Epithelial cell of prostate (primary cell): ENCODE measurements around the gene SV2C.

Experiments
- DNase-seq: peaks from one replicate; pipeline ENCODE4 v3.0.0-alpha.2; 2011; ENCODE audit warnings: low read depth, low spot score
- H3K27ac ChIP-seq: fragments of 450-650 bp; 2 replicates; pipeline ENCODE4 v1.5.1; 2017; ENCODE audit warnings: mild to moderate bottlenecking

SV2C gene

GRCh38 chr5:76091351-76091750 lies 8.2 kb downstream of the SV2C start:
- H3K27ac ChIP-seq, result no peak overlapping the region
- DNase-seq, result no peak

GRCh38 chr5:76099286-76099702 lies 16.1 kb downstream of the SV2C start:
- no peak for DNase-seq
- H3K27ac ChIP-seq, result no peak overlapping the region

GRCh38 chr5:76099756-76100155 lies 16.6 kb downstream of the SV2C start:
- DNase-seq, result no peak
- no peak overlapping the region for H3K27ac ChIP-seq

- H3K27ac ChIP-seq, result no peak overlapping the region
- DNase-seq, result no peak
These were observed 20.8 kb downstream of the SV2C start for GRCh38 chr5:76104027-76104426.

- DNase-seq, result no peak
- no peak overlapping the region for H3K27ac ChIP-seq
These were observed 23.0 kb downstream of the SV2C start for GRCh38 chr5:76106149-76106548.

GRCh38 chr5:76111477-76112174 lies 28.4 kb downstream of the SV2C start:
- DNase-seq, result no peak
- no peak overlapping the region for H3K27ac ChIP-seq

- no peak overlapping the region for H3K27ac ChIP-seq
- no peak for DNase-seq
These were observed 29.9 kb downstream of the SV2C start for GRCh38 chr5:76113103-76113502.

- no peak for DNase-seq
- no peak overlapping the region for H3K27ac ChIP-seq
These were observed 31.1 kb downstream of the SV2C start for GRCh38 chr5:76114179-76114851.

GRCh38 chr5:76125346-76125745 lies 42.2 kb downstream of the SV2C start:
- H3K27ac ChIP-seq, result no peak overlapping the region
- DNase-seq, result no peak

GRCh38 chr5:76125888-76126287 lies 42.7 kb downstream of the SV2C start:
- no peak overlapping the region for H3K27ac ChIP-seq
- no peak for DNase-seq

GRCh38 chr5:76134003-76134402 lies 50.8 kb downstream of the SV2C start:
- no peak for DNase-seq

GRCh38 chr5:76134646-76135045 lies 51.5 kb downstream of the SV2C start:
- DNase-seq, result no peak
- no peak overlapping the region for H3K27ac ChIP-seq

More at GRCh38 chr5:76134003-76134402, 50.8 kb downstream of the SV2C start:
- no peak overlapping the region for H3K27ac ChIP-seq

GRCh38 chr5:76137887-76138542 lies 54.8 kb downstream of the SV2C start:
- DNase-seq, result no peak
- H3K27ac ChIP-seq, result no peak overlapping the region

GRCh38 chr5:76143884-76144283 lies 60.7 kb downstream of the SV2C start:
- no peak for DNase-seq
- H3K27ac ChIP-seq, result no peak overlapping the region

- no peak for DNase-seq
- no peak overlapping the region for H3K27ac ChIP-seq
These were observed 61.5 kb downstream of the SV2C start for GRCh38 chr5:76144513-76145274.

GRCh38 chr5:76145945-76146344 lies 62.8 kb downstream of the SV2C start:
- no peak for DNase-seq
- H3K27ac ChIP-seq, result no peak overlapping the region

- H3K27ac ChIP-seq, result no peak overlapping the region
- no peak for DNase-seq
These were observed 66.5 kb downstream of the SV2C start for GRCh38 chr5:76149636-76150035.

GRCh38 chr5:76152161-76152560 lies 69.0 kb downstream of the SV2C start:
- no peak for DNase-seq
- H3K27ac ChIP-seq, result no peak overlapping the region

- no peak for DNase-seq
- H3K27ac ChIP-seq, result no peak overlapping the region
These were observed 69.5 kb downstream of the SV2C start for GRCh38 chr5:76152700-76153099.

GRCh38 chr5:76153271-76153670 lies 70.1 kb downstream of the SV2C start:
- no peak for DNase-seq
- no peak overlapping the region for H3K27ac ChIP-seq
